ENCODE results near the gene SEC11C.
A peak's percentile ranks its signal among the peaks of the same experiment; 100 is the strongest.
"Not testable (repeated sequence)": the region's sequence is repeated elsewhere in the genome, so short reads cannot be mapped to it uniquely, and the experiment has no call there.

The SEC11C gene

DNA sequence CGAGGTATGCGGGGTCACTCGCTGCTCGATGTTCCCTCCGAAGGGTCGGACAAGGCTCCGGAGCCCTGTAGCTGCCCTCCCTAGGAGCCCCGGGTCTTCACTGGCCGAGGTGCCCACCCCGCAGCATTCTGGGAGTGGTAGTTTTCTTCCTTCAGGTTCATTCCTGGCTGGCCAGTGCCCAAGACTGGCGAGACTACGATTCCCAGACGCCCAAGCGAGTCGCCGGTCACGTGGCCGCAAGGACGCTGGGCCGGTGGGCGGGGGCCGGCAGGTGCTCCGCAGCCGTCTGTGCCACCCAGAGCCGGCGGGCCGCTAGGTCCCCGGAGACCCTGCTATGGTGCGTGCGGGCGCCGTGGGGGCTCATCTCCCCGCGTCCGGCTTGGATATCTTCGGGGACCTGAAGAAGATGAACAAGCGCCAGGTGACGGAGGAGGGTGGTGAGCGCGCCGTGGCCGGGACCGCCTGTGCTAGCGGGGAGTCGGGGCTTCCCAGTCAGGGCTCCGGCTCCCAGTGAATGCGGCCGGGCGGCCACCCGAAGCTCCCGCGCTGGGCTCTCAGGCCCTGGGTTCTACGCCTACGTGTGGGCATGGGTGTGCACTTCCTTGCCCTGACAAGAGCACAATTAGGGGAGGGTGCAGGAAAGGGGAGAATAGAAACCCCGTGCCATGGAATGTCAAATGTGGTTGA lies at the start of gene SEC11C:
Gene SEC11C, plus strand, starts transcription at position 270 of the 687 bp plus-strand sequence. Its CDS starts 65 bp downstream, at position 335.
- peak; percentile 99 for DNase-seq (ENCODE audit: low spot score)

DNA sequence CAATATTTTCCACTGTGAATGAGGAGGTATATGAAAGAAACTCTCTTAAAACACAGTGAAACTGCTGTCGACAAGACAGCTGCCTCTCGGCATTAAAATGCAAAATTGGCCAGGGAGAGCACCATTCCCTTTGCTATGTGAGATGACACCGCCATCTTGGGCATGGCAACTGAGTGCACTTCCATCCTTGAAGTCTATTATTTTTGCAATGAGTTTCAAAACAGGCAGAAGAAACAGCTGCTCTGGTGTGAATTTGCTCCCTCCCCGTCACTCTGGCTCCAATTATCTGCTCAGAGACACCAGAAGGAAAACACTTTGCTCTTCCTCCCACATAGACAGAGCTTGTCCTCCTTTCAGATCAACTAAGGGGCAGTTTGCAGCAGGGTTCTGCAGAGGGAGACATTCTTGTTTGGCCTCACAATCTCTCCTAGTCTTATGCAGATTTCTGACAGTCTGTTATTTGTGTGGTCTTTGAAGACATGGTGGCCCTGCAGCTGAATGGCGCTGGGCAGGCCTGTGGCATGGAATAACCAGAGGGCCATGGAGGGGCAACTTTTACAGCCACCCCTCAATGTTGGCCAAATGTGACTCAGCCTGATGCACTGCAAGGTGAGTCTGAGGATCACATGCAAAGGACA lies 48.6 kb upstream of the SEC11C start:
- DNase-seq (ENCODE audit: low spot score): no peak

DNA sequence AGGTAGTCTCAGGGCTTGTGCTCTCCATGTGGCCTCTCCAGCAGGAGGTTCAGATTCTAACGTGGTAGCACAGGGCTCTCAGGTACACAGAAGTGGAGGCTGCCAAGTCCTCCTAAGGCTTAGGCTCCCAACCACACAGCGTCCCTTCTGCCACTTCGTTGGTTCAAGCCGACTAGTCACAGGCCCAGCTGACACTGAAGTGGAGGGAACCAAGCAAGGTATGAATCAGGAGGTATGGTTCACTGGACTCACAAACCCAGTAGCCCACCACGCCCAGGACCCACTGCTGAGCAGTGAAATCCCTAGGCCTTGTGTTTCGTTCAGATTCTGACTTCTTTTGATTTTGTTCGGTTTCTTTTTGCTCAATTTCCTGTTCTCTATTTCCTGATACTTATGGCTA lies 46.0 kb upstream of the SEC11C start:
- no peak for DNase-seq (ENCODE audit: low spot score)

DNA sequence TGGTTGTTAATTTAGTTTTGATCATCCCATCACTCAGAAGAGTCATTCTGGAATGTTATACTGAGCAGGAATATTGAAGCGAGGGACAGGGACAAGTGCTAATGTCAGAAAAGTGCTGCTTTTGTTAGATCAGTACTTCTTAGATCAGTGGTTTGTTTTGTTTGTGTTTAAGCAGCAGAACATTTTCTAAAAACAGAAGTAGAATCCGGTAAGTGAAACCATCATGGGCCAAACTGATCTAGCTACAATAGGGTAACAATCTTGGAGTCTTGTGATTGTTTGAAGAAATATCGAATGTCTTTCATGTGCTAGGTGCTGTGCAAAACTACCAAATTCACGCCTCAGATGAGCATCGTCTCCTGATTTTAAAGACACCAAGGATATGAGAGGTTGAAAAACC lies 45.1 kb upstream of the SEC11C start:
- DNase-seq (ENCODE audit: low spot score): no peak

DNA sequence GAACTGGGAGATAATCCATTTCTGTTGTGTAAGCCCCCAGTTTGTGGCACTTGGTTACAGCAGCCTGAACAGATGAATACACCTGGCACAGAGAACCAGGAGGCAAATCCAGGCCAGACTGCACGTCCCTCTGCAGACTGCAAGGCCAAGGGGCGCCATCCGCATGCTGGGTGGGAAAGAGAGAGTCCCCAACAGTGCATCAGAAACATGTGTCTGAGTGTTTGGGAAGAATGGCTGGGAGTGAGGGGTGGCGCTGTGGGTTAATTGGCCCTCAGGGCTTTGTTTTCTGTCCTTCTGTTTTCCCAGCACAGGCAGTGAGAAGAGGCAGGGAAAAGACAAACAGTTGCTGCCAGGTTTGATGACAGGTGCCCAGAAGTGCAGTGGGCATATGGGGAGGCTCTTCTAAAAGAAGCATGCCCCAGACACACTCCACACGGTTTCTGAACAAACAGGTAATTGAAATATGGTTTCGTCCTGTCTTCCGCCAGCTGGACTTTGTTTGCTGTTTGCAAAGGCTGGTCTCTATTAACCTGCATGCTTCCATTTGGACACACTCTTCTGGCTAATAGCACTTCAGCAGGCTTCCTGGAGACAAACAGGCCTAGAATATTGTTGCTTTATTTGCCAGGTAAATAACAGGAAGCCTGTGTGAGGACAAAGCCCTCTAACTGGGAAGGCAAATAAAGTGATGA lies 43.4 kb upstream of the SEC11C start:
- peak; percentile 86 for DNase-seq (ENCODE audit: low spot score)

DNA sequence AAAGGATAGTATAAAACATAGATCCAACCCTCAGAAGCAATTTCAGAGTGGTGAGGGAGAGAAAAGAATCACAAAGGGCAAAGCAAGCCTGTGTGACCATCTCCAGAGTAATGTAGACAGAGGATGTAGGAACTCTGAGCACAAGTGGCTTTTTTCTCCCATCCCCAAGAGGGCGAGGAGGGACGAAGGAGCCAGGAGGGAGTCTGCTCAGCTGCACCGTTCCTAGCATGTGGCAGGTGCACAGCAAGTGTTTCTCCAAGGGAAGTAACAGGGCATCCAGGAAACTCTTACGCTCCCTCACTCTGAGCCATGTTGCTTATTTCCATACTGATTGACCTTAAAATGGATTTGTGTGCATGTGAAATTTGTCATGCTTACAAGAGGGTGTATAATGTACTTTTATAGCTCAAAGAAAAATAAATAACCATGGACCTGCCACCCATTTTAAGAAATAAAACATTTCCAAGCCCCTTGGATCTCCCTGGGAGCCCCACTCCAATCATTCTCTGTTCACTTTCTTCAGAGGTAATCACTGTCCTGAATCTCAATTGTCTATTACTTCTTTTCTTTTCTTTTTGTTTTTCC lies 37.8 kb upstream of the SEC11C start:
- DNase-seq (ENCODE audit: low spot score): no peak

DNA sequence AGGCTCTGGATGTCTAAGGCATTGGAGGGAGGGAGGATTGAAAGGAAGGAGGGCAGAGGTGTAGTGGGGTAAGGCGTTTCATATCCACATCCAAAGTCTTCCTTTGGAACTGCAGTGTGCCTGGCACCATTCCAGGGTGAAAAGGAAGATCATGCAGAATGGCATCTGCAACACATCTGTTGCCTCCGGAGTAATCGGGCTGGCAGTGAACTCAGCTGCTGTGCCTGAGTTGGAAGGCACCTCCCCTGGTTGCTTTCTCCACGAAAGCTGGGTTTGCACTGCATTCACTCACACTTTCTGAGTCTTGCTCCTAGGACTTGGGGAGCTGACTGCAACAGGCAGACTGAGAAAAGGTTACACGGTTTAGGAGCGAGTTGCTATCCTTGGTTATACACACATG lies 30.3 kb upstream of the SEC11C start:
- no peak for DNase-seq (ENCODE audit: low spot score)

DNA sequence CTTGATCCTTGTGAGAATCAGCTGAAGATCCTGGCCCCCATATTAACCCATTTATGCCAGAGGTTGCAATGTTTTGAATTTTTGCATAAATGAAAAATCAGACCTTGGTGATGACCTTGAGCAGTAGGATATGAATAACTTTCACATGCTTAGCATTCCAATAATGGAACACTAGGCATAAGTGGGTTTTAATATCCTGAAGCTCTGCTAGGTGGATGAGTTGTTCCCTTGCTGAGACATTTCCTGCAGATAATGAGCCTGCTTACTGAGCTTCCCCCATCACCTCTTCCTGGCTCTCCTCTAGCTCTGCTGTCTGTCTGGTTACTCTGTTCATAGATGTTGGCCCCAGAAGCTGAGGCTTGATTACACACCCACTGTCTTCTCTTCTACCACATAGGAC lies 25.5 kb upstream of the SEC11C start:
- no peak for DNase-seq (ENCODE audit: low spot score)

DNA sequence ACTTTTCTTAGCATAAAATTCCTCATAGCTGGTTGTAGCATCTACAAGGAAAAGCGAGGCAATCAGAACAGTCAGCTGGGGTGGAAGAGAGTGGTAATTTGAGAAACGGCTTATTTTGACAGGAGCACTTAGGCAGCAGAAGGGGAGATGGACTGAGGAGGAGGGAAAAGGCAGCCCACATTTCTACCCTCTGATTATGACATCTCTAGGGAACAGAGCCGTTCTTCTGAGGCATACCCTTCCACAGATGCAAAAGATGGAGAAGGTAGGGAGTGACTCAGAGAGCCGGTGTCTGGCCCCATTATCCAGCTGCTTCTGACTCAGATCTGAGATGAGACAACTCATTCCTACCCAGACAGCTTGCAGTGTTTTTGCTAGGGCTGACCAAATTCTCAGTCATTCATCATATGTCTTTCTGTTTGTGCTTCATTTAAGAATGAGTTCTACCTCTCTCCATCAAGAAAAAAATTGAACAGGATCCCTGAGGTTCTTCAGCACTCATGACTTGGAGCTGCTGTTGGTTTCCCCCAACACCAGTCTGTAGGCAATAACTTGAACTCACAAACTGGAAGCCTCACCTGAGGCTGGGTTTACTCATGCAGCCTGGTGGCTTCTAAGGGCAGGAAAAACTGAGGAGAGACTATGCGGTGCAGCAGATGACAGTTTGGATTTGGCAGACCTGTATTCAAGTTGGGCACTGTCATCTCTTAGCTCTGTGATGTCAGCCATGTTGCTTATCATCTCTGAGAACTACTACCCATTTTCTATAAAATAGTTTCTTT lies 15.9 kb upstream of the SEC11C start:
- DNase-seq (ENCODE audit: low spot score): no peak

DNA sequence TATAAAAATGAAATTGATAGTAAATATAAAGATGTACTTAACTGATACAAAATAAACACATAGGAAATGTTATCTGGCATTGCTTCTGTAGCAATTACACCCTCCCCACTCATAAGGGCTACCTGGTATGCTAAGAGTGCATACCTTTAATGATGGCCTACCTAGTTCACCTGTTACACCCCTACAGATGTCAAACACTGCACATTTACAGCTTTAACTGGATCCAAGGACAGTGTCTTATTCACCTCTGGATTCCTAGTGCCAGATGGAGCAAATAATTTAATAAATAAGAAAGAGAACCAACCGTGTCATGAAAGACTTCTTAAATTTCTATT lies 15.3 kb upstream of the SEC11C start:
- DNase-seq (ENCODE audit: low spot score): no peak

DNA sequence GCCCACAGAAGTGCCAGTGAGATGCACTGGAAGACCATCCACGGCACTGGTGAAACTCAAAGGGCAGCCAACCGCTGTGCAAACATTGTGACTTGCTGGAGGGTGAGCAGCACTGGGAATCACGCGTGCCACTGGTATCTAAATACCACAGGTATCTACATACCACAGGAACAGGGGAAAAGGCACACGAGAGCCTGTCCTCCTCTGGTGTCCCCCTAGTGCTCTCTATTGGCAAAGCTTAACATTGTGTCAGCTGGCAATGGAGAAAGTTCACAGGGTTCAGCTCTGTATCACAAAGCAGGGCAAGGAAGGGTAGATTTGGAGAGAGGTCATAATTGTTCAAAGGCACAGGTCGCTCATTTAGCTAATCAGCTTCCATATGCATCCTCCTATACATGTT lies 12.6 kb upstream of the SEC11C start:
- no peak for DNase-seq (ENCODE audit: low spot score)

DNA sequence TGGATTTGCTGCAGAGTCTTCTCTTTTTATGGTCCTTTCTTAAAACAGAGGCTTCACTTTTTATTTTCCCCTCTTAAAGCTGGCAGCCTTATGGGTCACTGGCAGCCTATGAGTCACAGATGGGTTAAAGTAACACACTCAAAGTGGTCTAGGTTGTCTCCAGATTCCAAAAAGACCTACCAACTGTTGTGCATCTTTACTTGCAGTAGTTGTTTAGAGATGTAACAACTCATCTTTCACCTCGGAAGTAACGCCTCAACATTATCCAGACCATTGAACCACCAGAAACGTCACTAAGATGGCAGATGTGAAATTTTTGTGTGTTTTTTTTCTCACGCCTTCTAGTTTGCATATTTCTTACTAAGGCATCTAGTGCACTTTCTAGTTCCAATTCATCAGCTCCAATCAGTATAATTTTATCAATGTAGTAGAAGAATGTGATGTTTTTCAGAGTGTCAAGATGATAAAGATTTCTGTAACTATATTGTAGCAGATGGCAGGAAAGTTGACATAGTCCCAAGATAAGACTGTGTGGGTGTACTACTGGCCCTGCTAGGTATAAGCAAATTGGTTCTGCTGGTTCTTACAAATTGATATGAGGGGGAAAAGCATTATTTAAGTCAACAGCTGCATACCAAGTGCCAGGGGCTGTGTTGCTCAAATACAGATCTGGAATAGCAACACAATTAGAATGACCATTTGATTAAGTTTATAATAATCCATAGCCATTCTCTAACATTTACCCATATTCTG lies 9.6 kb upstream of the SEC11C start:
- DNase-seq (ENCODE audit: low spot score): no peak

DNA sequence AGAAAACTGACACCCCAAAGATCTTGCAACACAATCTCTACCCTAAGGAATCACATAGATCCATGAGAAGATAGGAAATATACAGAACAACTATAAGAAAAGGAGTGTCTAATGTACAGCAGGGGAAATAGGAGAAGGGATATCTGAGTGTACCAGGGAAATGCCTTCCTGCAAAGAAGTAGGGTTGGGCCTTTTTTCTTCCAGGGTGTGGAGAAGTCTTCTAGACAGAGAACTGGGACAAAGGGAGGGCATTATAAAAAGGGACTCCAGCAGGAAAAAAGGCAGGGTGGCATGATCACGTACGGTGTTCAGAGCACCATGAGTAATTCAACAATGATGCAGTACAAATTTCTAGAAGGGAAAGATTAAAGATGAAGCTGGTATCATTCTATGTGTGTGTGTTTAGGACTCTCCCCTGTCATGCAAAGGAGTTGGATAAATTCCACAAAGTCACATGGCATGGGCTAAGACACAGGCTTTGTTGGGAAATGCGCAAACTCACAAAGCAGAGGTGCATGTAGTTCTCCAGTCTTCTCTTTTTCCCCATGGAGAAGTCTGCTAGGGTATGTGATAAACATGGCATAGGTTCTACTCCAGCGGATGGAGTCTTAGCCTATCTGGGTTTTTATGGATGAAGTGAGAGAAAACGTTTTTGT lies 6.7 kb upstream of the SEC11C start:
- DNase-seq (ENCODE audit: low spot score): no peak

DNA sequence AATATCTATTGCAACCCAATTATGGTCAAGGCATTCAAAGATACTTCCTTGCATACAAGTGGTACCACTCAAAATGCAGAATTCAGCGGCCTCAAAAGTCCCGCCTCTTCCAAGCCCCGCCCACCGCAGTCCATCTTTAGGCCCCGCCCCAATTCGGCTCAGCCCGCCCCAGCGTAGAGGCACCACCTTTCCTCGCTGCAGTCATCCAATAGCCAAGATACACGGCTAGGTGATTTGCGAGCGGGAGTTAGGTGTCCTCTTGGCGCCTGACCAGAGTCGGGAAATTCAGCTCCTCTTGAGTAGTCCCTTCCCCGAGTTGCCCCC lies 431 bp upstream of the SEC11C start:
- peak; percentile 95 for DNase-seq (ENCODE audit: low spot score)

DNA sequence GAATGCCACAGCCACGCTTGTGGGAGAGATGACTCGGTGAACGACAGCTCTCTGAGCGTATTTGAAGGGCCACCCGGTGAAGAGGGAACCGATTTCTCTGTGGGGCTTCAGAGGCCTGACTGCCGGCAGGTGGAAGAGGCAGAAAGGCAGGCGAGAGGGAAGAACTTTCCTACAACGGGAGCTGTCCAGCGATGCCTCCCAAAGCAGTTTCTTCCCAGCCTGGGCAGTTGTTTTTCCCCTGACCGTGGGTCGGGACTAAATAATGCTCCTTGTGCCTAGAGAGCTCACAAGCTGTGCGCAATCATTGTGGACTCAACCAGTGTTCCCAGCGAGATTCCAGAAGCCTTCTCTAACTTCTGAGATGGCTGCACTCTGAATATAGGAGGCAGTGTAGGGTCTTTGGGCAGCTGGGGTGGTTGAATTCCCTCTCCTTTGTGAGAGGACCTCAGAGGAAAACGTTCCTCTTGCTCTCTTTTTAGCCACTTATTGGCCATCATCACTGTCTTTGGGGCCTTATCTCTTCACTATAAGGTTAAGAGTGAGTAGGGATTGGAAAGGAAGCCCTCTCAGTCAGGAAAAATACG lies 710 bp downstream of the SEC11C start:
- no peak for DNase-seq (ENCODE audit: low spot score)

DNA sequence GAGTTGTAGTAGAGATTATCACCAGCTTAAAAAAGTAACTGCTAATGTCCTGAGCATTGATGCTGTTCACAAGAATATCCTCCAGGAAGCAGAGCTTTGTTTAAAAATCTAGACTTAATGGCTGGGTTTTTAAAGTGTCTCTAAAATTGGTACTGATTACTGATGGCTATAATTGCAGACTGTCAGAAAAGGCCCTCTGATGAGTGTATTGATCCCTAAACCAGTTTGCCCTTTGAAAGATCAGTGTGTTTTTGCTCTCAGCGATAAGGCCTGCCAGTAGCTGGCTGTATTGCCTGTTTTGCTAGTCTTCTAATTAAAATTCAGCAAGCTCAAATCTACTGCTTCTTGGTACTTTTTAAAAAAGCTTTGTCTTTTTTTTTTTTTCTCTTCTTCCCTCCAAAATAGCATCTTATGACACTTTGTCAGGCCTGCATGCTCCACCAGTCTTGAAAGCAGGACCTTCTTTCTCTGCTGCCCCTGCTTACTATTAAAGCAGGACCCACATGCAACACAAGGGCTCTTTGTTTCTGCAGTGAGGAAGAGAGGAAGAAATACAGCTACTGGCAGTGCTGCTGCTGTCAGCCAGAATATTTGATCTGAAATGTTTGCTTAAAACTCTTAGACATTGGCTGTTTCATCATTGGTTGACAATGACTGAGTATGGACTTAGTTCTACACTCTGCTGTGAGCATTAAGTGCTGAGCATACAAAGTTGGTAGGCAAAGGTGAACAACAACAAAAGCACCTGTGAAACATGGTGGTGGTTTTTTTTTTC lies 1.8 kb downstream of the SEC11C start:
- DNase-seq (ENCODE audit: low spot score): peak; percentile 15

DNA sequence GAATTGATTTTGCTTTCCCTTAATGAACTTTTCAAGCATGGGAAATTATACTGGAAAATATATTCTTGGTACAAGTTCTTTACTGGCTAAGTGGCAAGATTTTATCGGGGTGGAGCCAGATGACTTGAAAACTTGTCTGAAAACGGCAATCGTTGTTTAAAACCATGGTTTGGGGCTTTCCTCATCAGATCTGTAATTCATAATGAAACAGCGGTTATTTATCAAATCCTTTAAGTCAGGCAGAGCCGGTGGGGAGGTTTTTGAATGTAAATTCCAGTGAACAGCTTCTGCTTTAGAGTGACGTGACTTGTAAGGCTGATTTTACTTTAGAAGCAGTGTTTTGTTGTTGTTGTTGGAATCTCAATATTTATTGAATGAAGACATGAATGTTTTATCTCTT lies 2.6 kb downstream of the SEC11C start:
- DNase-seq (ENCODE audit: low spot score): no peak

DNA sequence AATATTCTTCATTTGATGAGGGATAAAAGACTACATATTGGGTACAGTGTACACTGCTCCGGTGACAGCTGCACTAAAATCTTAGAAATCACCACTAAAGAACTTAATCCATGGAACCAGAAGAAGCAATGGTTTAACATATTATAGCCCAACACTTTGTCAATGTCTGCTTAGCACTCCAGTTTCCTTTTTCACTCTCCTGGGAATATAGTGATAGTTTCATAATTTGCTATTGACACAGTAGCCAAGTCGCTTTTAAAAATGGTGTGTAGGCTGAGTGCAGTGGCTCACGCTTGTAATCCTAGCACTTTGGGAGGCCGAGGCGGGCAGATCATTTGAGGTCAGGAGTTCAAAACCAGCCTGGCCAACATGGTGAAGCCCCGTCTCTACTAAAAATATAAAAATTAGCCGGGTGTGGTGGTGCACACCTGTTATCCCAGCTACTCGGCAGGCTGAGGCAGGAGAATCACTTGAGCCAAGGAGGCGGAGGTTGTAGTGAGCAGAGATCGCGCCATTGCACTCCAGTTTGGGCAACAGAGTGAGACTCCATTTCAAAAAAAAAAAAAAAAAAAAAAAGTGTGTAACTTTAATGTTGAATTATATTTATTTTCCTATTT lies 3.2 kb downstream of the SEC11C start:
- not testable (repeated sequence) for DNase-seq (ENCODE audit: low spot score)

DNA sequence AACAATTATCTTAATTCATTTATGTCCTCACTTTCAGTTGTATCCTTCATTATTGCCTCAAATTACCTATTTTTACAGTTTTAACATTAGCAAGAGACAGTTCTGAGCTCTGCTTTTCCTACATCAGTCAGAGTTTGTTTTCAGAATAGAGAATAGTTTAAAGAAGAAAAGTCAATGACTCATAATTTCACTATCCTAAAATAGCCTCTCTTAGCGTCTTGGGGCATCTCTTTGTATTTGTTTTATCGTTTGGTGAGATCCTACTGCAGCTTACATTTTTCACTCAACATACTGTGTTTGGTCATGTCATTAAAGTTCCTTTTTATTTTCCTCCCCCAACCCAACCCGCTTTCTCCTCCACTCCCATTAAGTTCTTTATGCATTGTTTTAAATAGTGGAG lies 3.8 kb downstream of the SEC11C start:
- DNase-seq (ENCODE audit: low spot score): no peak

DNA sequence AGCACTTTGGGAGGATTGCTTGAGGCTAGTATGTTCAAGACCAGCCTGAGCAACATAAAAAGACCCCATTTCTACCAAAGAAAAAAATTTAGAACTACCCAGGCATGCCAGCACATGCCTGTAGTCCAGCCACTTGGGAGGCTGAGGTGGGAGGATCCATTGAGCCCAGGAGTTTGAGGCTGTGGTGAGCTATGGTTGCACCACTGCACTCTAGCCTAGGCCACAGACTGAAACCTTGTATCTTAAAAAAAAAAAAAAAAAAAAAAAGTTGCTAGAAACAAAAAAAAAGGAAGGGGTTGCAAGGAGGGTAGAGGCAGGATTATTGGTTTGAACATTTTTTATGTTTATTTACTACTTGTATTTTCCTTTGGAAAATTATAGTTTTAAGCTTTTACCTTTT lies 4.8 kb downstream of the SEC11C start:
- DNase-seq (ENCODE audit: low spot score): no peak
